Ectodermal cell (in vitro differentiated cells): ENCODE measurements around the gene IVNS1ABP.

ENCODE experiments used
- H3K27ac ChIP-seq: 2 replicates; pipeline ENCODE4 v1.7.0; 2013; ENCODE audit warnings: mild to moderate bottlenecking, low read depth, low read length; ENCODE audit not compliant: insufficient read depth, poor library complexity, severe bottlenecking
- H3K27me3 ChIP-seq: 2 replicates; pipeline ENCODE4 v1.7.0; 2013; ENCODE audit warnings: mild to moderate bottlenecking, low read length; ENCODE audit not compliant: insufficient read depth, control insufficient read depth, poor library complexity, severe bottlenecking
- H3K36me3 ChIP-seq: one replicate; pipeline ENCODE4 v1.7.0; 2013; ENCODE audit warnings: low read length; ENCODE audit not compliant: control insufficient read depth, insufficient read depth
- H3K4me1 ChIP-seq: one replicate; pipeline ENCODE4 v1.7.0; 2013; ENCODE audit warnings: low read length; ENCODE audit not compliant: control insufficient read depth, insufficient read depth
- H3K4me3 ChIP-seq: 2 replicates; pipeline ENCODE4 v1.7.0; 2013; ENCODE audit warnings: low read depth, low read length, control low read depth; ENCODE audit not compliant: insufficient read depth
- H3K9me3 ChIP-seq: 2 replicates; pipeline ENCODE4 v1.7.0; 2013; ENCODE audit warnings: mild to moderate bottlenecking, low read length, moderate library complexity; ENCODE audit not compliant: control insufficient read depth
- WGBS, 2 experiments: methylation state at CpG; one replicate each; pipeline ENCODE4 v1.1.7; 2013; ENCODE audit warnings: missing lambda C conversion rate in 2 of 2; 5-methylcytosine and 5-hydroxymethylcytosine counted together

The IVNS1ABP gene

GRCh38 chr1:185284116-185284515, 32.9 kb downstream of the IVNS1ABP start:
- H3K4me1 ChIP-seq = no peaks in the 10 kb centered on the region
- H3K36me3 ChIP-seq = no peaks in the 10 kb centered on the region
- no peak overlapping the region for H3K27ac ChIP-seq
- H3K4me3 ChIP-seq = no peak overlapping the region
- H3K9me3 ChIP-seq = no peaks in the 10 kb centered on the region
- H3K27me3 ChIP-seq = no peaks in the 10 kb centered on the region
- 60 to 94% methylated on average over 1 to 2 of the region's 2 CpGs for WGBS, 2 experiments

- Histone ChIP-seq H3K27me3 (no peaks in the 10 kb centered on the region), H3K4me3 (no peak overlapping the region), H3K4me1 (no peaks in the 10 kb centered on the region), H3K9me3 (no peaks in the 10 kb centered on the region), H3K36me3 (no peaks in the 10 kb centered on the region), H3K27ac (no peak overlapping the region)
- WGBS, 2 experiments = 88 to 100% methylated on average over 3 of the region's 3 CpGs
These were observed 35.8 kb downstream of the IVNS1ABP start for GRCh38 chr1:185281245-185281644.

GRCh38 chr1:185280589-185280988, 36.5 kb downstream of the IVNS1ABP start:
- Histone ChIP-seq H3K36me3 (no peaks in the 10 kb centered on the region), H3K4me3 (no peak overlapping the region), H3K27me3 (no peaks in the 10 kb centered on the region), H3K4me1 (no peaks in the 10 kb centered on the region), H3K9me3 (no peaks in the 10 kb centered on the region), H3K27ac (no peak overlapping the region)
- 95 to 97% methylated on average over 2 of the region's 2 CpGs for WGBS, 2 experiments

DNA sequence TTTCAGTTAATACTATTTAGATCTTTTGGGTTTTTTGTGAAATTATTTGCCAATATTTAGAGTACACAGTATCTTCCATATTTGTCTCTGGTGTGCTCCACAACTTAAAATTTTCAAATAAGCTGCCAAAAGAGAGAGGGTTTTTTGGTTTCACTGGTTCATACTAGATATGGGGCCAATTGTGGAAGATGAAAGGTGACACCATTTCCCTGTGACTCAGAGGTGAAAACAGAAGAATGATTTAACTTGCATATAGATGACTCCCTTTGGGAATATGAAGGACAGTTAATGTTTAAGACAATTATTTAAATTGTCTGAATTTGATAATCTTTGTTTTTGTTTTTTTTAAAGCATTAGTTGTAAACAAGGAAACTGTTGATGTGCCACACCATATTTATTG, 37.5 kb downstream of the IVNS1ABP start:
- Histone ChIP-seq H3K4me3 (no peak overlapping the region), H3K4me1 (no peaks in the 10 kb centered on the region), H3K27ac (no peak overlapping the region), H3K27me3 (no peaks in the 10 kb centered on the region), H3K36me3 (no peaks in the 10 kb centered on the region), H3K9me3 (no peaks in the 10 kb centered on the region)

GRCh38 chr1:185271921-185272320, 45.1 kb downstream of the IVNS1ABP start:
- no peaks in the 10 kb centered on the region for H3K9me3 ChIP-seq
- no peaks in the 10 kb centered on the region for H3K4me1 ChIP-seq
- H3K36me3 ChIP-seq = no peaks in the 10 kb centered on the region
- no peak overlapping the region for H3K4me3 ChIP-seq
- H3K27me3 ChIP-seq = no peaks in the 10 kb centered on the region
- 87 to 97% methylated on average over 3 to 4 of the region's 4 CpGs for WGBS, 2 experiments
- H3K27ac ChIP-seq = no peak overlapping the region

- 90 to 94% methylated on average over 2 of the region's 2 CpGs for WGBS, 2 experiments
These were observed 48.7 kb downstream of the IVNS1ABP start for GRCh38 chr1:185268352-185268751.

GRCh38 chr1:185267701-185268100, 49.3 kb downstream of the IVNS1ABP start:
- no peaks in the 10 kb centered on the region for H3K27me3 ChIP-seq
- H3K4me3 ChIP-seq = no peak overlapping the region
- H3K27ac ChIP-seq = no peak overlapping the region
- H3K4me1 ChIP-seq = no peaks in the 10 kb centered on the region
- no peaks in the 10 kb centered on the region for H3K36me3 ChIP-seq
- H3K9me3 ChIP-seq = no peaks in the 10 kb centered on the region

More at GRCh38 chr1:185268352-185268751, 48.7 kb downstream of the IVNS1ABP start:
- Histone ChIP-seq H3K27me3 (no peaks in the 10 kb centered on the region), H3K27ac (no peak overlapping the region), H3K36me3 (no peaks in the 10 kb centered on the region), H3K4me1 (no peaks in the 10 kb centered on the region), H3K4me3 (no peak overlapping the region), H3K9me3 (no peaks in the 10 kb centered on the region)

DNA sequence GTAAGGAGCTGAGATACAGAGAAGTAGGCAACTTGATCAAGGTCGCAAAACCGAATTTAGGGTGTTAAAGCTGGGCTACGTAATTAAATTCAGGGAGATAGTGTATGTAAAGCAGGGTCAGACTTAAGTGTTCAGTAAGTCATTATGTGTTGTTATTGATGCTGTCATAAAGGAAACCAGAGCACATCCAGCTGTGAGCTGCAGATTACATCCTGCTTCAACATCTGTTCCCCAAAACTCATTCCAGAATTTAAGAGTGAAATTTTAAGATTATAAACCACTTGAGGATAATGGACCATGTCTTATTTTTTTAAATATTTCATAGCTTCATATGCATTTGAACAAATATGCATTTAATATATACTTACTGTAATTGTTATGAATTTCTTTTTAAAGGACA, 49.7 kb downstream of the IVNS1ABP start:
- Histone ChIP-seq H3K27me3 (no peaks in the 10 kb centered on the region), H3K4me3 (no peak overlapping the region), H3K4me1 (no peaks in the 10 kb centered on the region), H3K9me3 (no peaks in the 10 kb centered on the region), H3K27ac (no peak overlapping the region), H3K36me3 (no peaks in the 10 kb centered on the region)
- 73 to 74% methylated on average over 3 of the region's 3 CpGs for WGBS, 2 experiments

- Histone ChIP-seq H3K36me3 (no peaks in the 10 kb centered on the region), H3K4me3 (no peak overlapping the region), H3K27me3 (no peaks in the 10 kb centered on the region), H3K4me1 (no peaks in the 10 kb centered on the region), H3K9me3 (no peaks in the 10 kb centered on the region), H3K27ac (no peak overlapping the region)
- WGBS, 2 experiments = 89 to 95% methylated on average over 3 to 4 of the region's 4 CpGs
These were observed 51.7 kb downstream of the IVNS1ABP start for GRCh38 chr1:185265314-185265713.

- Histone ChIP-seq H3K27me3 (no peaks in the 10 kb centered on the region), H3K9me3 (no peaks in the 10 kb centered on the region)
- WGBS, 2 experiments = 82 to 91% methylated on average over 1 of the region's 1 CpG
These were observed 53.3 kb downstream of the IVNS1ABP start for GRCh38 chr1:185263780-185264179.

DNA sequence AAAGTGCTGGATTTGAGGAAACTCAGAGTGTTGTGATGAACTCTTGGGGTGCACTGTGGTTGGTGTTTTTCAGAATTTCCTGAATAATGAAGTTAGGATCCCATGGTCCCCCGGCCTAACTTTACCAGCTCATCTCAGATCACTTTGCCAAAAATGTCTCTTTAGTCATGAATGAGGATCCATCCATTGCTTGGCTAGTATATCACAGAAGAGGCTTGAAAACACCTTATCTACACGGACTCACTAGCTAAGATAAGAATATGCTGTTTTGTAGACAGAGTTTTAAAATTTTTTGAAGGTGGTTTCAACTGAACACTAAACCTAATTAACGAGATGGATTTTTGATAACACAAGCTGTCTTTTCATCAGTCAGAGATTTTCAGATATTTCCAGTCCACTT, 53.8 kb downstream of the IVNS1ABP start:
- 92 to 100% methylated on average over 3 of the region's 3 CpGs for WGBS, 2 experiments
- no peaks in the 10 kb centered on the region for H3K27me3 ChIP-seq
- no peak overlapping the region for H3K27ac ChIP-seq
- no peaks in the 10 kb centered on the region for H3K9me3 ChIP-seq
- H3K36me3 ChIP-seq = no peaks in the 10 kb centered on the region
- H3K4me3 ChIP-seq = no peak overlapping the region
- no peaks in the 10 kb centered on the region for H3K4me1 ChIP-seq

More at GRCh38 chr1:185263780-185264179, 53.3 kb downstream of the IVNS1ABP start:
- Histone ChIP-seq H3K4me3 (no peak overlapping the region), H3K36me3 (no peaks in the 10 kb centered on the region), H3K4me1 (no peaks in the 10 kb centered on the region), H3K27ac (no peak overlapping the region)
